ENCODE data around the gene GTF3C1.

The GTF3C1 gene

GRCh38 chr16:27486344-27486743 lies 63.4 kb downstream of the GTF3C1 start:
- Histone ChIP-seq H3K9ac (ENCODE audit: insufficient read length, low read depth) (no peak overlapping the region), H3K4me1 (ENCODE audit: insufficient read depth, insufficient read length) (no peaks in the 10 kb centered on the region), H3K9me3 (ENCODE audit: insufficient read depth, low read length) (no peaks in the 10 kb centered on the region), H3K27me3 (ENCODE audit: insufficient read depth, insufficient read length) (no peaks in the 10 kb centered on the region), H3K36me3 (ENCODE audit: insufficient read depth, insufficient read length, low read length) (peaks cover 99% of the 10 kb centered on the region), H3K4me3 (ENCODE audit: insufficient read length, low read depth) (no peak overlapping the region)
- DNase-seq (ENCODE audit: low read depth, low spot score): no peak
- no peak for TF ChIP-seq ZNF274 (IDR thresholded peaks at IDR 0.05; ENCODE audit: low read depth, low read length)
- TF ChIP-seq YY1 (IDR thresholded peaks at IDR 0.05; ENCODE audit: insufficient read depth, insufficient read length): no peak
- no peak for TF ChIP-seq SUZ12 (IDR thresholded peaks at IDR 0.05; ENCODE audit: extremely low read depth, insufficient read depth, insufficient read length)

GRCh38 chr16:27485811-27486210 lies 63.9 kb downstream of the GTF3C1 start:
- DNase-seq (ENCODE audit: low read depth, low spot score): no peak
- Histone ChIP-seq H3K27me3 (ENCODE audit: insufficient read depth, insufficient read length) (no peaks in the 10 kb centered on the region), H3K9ac (ENCODE audit: insufficient read length, low read depth) (no peak overlapping the region), H3K9me3 (ENCODE audit: insufficient read depth, low read length) (no peaks in the 10 kb centered on the region), H3K36me3 (ENCODE audit: insufficient read depth, insufficient read length, low read length) (peaks cover 99% of the 10 kb centered on the region), H3K4me1 (ENCODE audit: insufficient read depth, insufficient read length) (no peaks in the 10 kb centered on the region), H3K4me3 (ENCODE audit: insufficient read length, low read depth) (no peak overlapping the region)
- TF ChIP-seq SUZ12 (IDR thresholded peaks at IDR 0.05; ENCODE audit: extremely low read depth, insufficient read depth, insufficient read length): no peak

- no peak for DNase-seq (ENCODE audit: low read depth, low spot score)
- Histone ChIP-seq H3K4me3 (ENCODE audit: insufficient read length, low read depth) (no peak overlapping the region), H3K9me3 (ENCODE audit: insufficient read depth, low read length) (no peaks in the 10 kb centered on the region), H3K9ac (ENCODE audit: insufficient read length, low read depth) (no peak overlapping the region), H3K4me1 (ENCODE audit: insufficient read depth, insufficient read length) (no peaks in the 10 kb centered on the region), H3K36me3 (ENCODE audit: insufficient read depth, insufficient read length, low read length) (peaks cover 99% of the 10 kb centered on the region), H3K27me3 (ENCODE audit: insufficient read depth, insufficient read length) (no peaks in the 10 kb centered on the region)
- TF ChIP-seq SUZ12 (IDR thresholded peaks at IDR 0.05; ENCODE audit: extremely low read depth, insufficient read depth, insufficient read length) (no peak), YY1 (IDR thresholded peaks at IDR 0.05; ENCODE audit: insufficient read depth, insufficient read length) (no peak), ZNF274 (IDR thresholded peaks at IDR 0.05; ENCODE audit: low read depth, low read length) (no peak)
Measured at GRCh38 chr16:27485126-27485525, 64.6 kb downstream of the GTF3C1 start.

- no peaks in the 10 kb centered on the region for H3K9me3 ChIP-seq (ENCODE audit: insufficient read depth, low read length)
- H3K27me3 ChIP-seq (ENCODE audit: insufficient read depth, insufficient read length): no peaks in the 10 kb centered on the region
- no peak overlapping the region for H3K4me3 ChIP-seq (ENCODE audit: insufficient read length, low read depth)
- TF ChIP-seq YY1 (IDR thresholded peaks at IDR 0.05; ENCODE audit: insufficient read depth, insufficient read length) (no peak), SUZ12 (IDR thresholded peaks at IDR 0.05; ENCODE audit: extremely low read depth, insufficient read depth, insufficient read length) (no peak), ZNF274 (IDR thresholded peaks at IDR 0.05; ENCODE audit: low read depth, low read length) (no peak)
- H3K36me3 ChIP-seq (ENCODE audit: insufficient read depth, insufficient read length, low read length): peaks cover 94% of the 10 kb centered on the region
- no peak for DNase-seq (ENCODE audit: low read depth, low spot score)
- no peak overlapping the region for H3K9ac ChIP-seq (ENCODE audit: insufficient read length, low read depth)
- no peaks in the 10 kb centered on the region for H3K4me1 ChIP-seq (ENCODE audit: insufficient read depth, insufficient read length)
Measured at GRCh38 chr16:27483624-27484023, 66.1 kb downstream of the GTF3C1 start.

GRCh38 chr16:27483088-27483437 lies 66.7 kb downstream of the GTF3C1 start:
- Histone ChIP-seq H3K4me1 (ENCODE audit: insufficient read depth, insufficient read length) (no peaks in the 10 kb centered on the region), H3K9ac (ENCODE audit: insufficient read length, low read depth) (no peak overlapping the region), H3K4me3 (ENCODE audit: insufficient read length, low read depth) (no peak overlapping the region), H3K36me3 (ENCODE audit: insufficient read depth, insufficient read length, low read length) (peaks cover 94% of the 10 kb centered on the region), H3K27me3 (ENCODE audit: insufficient read depth, insufficient read length) (no peaks in the 10 kb centered on the region), H3K9me3 (ENCODE audit: insufficient read depth, low read length) (no peaks in the 10 kb centered on the region)
- no peak for DNase-seq (ENCODE audit: low read depth, low spot score)
- no peak for TF ChIP-seq ZNF274 (IDR thresholded peaks at IDR 0.05; ENCODE audit: low read depth, low read length)
- TF ChIP-seq YY1 (IDR thresholded peaks at IDR 0.05; ENCODE audit: insufficient read depth, insufficient read length): no peak
- TF ChIP-seq SUZ12 (IDR thresholded peaks at IDR 0.05; ENCODE audit: extremely low read depth, insufficient read depth, insufficient read length): no peak

- Histone ChIP-seq H3K4me3 (ENCODE audit: insufficient read length, low read depth) (no peak overlapping the region), H3K4me1 (ENCODE audit: insufficient read depth, insufficient read length) (no peaks in the 10 kb centered on the region), H3K9ac (ENCODE audit: insufficient read length, low read depth) (no peak overlapping the region), H3K9me3 (ENCODE audit: insufficient read depth, low read length) (no peaks in the 10 kb centered on the region), H3K27me3 (ENCODE audit: insufficient read depth, insufficient read length) (no peaks in the 10 kb centered on the region), H3K36me3 (ENCODE audit: insufficient read depth, insufficient read length, low read length) (peaks cover 95% of the 10 kb centered on the region)
- TF ChIP-seq SUZ12 (IDR thresholded peaks at IDR 0.05; ENCODE audit: extremely low read depth, insufficient read depth, insufficient read length) (no peak), YY1 (IDR thresholded peaks at IDR 0.05; ENCODE audit: insufficient read depth, insufficient read length) (no peak), ZNF274 (IDR thresholded peaks at IDR 0.05; ENCODE audit: low read depth, low read length) (no peak)
- DNase-seq (ENCODE audit: low read depth, low spot score): no peak
Measured at GRCh38 chr16:27482397-27483087, 67.2 kb downstream of the GTF3C1 start.

GRCh38 chr16:27481282-27481934 lies 68.3 kb downstream of the GTF3C1 start:
- Histone ChIP-seq H3K4me3 (ENCODE audit: insufficient read length, low read depth) (no peak overlapping the region), H3K36me3 (ENCODE audit: insufficient read depth, insufficient read length, low read length) (peaks cover 95% of the 10 kb centered on the region), H3K4me1 (ENCODE audit: insufficient read depth, insufficient read length) (no peaks in the 10 kb centered on the region), H3K27me3 (ENCODE audit: insufficient read depth, insufficient read length) (no peaks in the 10 kb centered on the region), H3K9ac (ENCODE audit: insufficient read length, low read depth) (no peak overlapping the region), H3K9me3 (ENCODE audit: insufficient read depth, low read length) (no peaks in the 10 kb centered on the region)
- DNase-seq (ENCODE audit: low read depth, low spot score): no peak
- TF ChIP-seq SUZ12 (IDR thresholded peaks at IDR 0.05; ENCODE audit: extremely low read depth, insufficient read depth, insufficient read length) (no peak), YY1 (IDR thresholded peaks at IDR 0.05; ENCODE audit: insufficient read depth, insufficient read length) (no peak), ZNF274 (IDR thresholded peaks at IDR 0.05; ENCODE audit: low read depth, low read length) (no peak)

All from NT2/D1 (cell line).